Midbrain (tissue), 1 donor: ENCODE data around the gene FAM151A.

Source experiments
- DNase-seq: peaks from one replicate; lab custom pipeline; 2025; lab: John Stamatoyannopoulos, UW

FAM151A gene

DNA sequence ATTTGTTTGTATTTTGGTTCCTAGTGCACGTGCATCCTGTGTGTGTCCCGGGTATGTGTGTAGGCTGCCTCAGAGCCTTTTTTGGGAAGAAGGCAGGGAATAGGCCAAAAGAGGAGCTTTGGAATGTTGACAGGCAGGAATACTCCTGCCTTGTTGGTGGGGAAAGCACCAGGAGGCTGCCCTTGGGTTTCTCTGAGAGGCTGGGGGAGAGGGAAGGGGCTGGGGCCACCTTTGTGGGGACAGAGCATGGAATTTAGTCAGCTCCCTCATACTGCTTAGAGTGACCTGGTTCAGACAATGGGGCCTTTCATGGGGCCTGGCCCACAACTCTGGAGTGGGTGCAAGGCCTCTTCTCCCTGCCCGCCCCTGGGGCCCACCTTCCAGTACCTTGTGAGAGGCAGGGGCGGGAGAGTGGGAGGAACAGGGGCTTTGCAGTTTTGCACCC, 44.0 kb downstream of the FAM151A start:
- no peak for DNase-seq

DNA sequence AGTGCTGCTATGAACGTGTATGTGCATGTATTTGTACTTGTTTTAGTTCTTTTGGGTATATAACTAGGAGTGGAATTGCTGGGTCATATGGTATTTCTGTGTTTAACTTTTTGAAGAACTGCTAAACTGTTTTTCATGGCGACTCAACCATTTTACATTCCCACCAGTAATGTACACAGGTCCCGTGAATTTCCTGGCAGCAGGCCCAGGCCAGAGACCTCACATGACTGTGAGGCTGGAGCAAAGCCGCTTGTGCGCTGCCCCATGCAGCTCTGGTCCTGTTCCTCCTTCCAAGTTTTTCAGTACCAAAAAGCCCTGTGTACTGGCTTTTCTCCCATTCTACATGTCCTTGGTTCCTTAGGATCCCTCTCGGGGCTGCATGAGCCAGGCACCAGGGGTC, 45.7 kb downstream of the FAM151A start:
- DNase-seq = no peak

DNA sequence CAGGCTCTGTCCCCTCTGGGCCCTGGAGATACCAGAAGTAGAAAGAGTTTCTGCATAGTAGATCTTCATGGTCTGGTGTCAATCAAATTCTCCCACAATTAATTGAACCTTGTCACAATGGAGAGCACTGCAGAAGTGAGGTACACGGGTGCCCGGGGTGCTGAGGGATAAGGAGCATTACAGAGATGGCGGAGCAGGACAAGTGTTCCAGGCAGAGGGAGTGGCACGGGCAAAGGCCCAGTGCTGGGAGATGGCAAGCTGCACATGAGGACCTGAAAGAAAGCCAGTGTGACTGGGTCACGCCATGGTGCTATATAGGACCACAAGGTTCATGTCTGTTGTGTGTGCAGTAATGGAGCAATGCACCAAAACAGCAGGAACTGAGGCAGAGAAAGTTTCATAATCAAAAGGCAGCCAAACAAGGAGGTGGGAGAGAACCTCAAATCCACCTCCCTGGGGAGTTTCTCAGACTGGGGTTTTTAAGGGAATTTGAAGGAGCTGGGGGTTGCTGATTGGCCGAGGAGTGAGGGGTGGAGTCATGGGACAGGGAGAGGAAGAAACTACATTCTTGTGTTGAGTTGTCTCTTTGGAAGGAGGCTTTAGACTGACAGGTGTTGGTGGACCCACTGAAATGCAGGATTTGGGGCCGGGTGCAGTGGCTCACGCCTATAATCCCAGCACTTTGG, 47.6 kb downstream of the FAM151A start:
- DNase-seq = no peak

DNA sequence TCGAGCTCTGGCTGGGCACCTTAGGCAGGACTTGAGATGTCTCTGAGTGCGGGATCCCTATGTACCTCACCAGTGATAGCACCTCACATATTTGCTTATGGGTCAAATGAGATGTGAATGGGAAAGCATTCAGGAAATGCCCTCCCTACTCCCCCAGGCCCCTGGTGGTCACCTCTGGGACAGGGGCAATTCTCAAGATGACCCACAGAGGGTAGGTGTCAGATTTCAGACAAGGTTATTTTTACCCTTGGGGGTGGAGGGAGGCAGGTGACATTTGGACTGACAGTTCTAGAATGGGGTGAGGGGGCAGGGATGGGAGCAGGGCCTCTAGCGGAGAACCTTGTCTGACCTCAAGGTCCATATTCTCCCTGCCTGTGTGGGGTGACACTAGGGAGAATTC, 48.2 kb downstream of the FAM151A start:
- no peak for DNase-seq

DNA sequence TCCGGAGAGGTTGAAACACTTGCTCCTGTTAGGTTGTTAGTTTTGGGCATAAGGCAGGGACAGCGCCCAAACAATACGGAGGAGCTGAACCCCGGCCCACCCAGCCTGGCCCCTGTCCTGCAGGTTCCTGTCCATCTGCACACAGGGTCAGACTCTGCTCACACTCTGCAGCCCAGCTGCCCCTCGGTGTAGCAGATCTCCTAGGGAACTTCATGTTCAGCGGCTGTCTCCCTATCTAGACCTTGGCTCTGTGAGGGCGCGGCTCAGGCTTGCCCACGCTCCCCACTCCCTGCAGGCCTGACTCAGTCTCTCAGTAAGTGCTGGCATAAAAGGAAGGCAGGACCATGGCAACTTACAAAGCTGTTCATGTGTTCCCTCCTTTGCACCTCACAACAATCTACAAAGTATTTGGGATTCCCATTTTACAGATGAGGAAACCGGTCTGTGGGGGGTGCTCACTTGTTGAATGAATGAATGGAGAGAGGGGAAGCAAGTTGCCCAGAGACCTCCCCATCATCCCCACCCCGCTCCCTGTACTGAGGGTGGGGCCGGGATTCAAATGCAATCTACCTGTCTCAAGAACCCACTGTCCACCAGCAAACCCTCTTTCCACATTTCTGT, 49.1 kb downstream of the FAM151A start:
- DNase-seq = no peak

DNA sequence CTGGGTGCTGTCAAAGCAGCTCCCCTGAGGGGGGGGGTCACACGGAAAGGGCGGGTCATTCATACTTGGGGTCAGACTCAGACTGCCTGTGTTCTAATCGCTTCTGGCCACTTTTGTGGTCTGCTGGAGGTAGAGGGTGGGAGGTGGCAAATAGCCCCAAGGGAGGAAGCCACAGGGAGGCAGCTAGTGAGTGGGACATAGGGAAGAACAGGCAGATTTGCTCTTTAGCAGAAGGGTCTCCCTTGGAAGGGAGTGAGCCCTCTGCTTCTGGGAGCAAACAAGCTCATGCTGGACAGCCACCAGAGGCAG, 50.8 kb downstream of the FAM151A start:
- DNase-seq = no peak

DNA sequence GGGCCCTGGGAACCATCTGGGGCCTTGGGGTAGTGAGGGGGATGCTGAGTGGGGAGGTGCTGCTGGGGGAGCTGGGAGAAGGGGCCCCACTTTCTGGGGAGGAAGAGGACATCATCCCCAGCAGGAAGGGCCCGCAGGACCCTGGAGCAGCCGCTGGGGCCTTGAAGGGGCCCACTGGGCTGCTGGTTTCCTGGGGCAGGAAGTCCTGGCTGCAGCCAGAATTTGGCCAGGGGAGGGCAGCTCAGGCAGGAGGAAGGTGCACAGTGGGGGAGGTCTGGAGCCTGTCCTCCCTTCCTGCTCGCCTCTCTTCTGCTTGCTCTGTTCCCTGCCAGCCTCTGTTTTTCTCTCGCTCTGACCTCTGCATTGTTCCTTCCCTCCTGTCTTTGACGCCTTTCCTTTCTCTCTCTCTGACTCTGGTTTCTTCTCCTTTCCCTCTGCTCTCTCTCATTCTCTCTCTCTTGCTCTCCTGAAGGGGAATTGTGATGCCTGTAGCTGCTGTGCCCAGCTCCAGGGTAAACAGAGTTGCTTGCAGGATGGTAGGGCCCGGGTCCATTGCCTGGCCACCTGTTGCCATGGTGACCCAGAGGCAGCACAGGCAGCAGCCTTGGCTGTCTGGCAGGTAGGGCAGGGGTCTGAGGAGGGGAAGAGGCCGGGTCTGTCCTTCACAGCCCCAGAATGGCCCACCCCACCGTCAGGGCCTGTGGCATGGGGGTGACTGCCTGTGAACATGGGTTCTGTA, 51.4 kb downstream of the FAM151A start:
- no peak for DNase-seq

DNA sequence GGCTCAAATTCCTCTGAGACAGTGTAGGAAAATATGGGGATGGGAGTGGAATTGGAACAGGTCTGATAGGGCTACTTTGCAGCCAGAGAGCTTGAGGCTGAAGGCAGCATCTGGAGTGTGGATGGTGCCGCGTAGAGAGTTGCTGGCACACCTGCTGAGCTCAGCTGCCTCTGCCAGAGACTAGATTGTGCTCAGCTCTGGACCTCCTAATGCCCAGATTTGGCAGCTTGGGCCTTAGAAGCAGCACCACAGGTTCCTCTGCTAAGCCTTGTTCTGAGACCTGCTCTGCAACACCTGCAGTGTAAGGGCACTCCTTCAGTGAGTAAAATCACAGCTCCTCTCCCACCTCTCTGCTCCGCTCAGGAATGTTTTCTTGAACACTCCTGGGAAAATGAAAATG, 52.0 kb downstream of the FAM151A start:
- no peak for DNase-seq

DNA sequence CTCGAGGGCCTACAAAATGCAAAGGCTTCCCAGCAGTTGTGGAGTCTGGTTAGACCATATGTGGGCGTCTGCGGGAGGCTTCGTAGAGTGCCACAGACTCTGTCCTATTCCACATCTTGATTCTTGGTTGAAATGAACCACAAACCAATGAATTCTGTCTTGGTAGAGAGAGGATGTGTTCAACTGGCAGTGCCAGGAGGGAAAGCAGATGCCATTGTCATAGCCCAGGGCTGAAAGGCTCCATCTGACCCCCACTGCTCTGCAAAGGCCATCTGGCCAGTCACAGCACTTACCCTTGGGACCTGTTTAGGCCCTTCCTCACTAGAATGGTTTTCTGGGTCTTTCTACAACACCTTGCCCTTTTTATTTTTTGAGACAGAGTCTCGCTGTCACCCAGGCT, 53.2 kb downstream of the FAM151A start:
- DNase-seq = no peak

DNA sequence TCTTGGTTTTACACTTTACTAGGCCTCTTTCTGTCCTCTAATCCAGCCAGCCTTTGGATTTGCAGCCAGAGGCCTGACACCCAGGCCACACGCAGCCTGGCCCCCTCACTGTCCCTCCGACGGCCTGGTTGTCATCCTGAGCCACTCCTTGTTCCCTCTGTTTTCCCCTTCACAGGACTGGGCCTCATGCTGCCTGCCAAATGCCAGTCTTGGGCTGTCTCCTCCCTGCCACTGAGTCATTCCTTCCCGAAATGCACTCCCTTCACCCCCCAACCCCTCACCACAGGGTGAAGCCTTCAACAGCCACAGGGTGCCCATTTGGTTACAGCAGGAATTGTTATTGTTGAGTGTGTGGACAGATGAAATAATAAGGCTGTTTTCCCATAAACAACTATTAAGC, 54.0 kb downstream of the FAM151A start:
- DNase-seq = no peak

DNA sequence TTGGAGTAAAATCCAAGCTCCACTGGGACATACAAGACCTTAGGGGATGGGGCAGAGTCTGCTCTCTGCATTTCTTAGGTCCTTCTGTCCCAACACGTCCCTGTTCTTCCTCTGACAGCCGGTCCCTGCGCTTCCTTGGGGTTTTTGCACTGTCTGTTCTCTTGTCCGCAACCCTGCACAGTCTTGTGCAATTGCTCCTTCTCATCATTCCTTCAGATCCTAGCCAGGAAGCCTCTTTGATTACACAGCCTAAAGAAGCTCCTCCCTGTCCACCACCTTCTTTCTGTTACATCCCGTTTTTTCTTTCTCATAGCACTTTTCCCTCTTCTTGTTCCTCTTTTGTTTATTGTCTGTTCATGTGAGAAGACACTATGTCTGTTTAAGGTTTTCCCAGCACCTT, 55.4 kb downstream of the FAM151A start:
- DNase-seq = no peak

DNA sequence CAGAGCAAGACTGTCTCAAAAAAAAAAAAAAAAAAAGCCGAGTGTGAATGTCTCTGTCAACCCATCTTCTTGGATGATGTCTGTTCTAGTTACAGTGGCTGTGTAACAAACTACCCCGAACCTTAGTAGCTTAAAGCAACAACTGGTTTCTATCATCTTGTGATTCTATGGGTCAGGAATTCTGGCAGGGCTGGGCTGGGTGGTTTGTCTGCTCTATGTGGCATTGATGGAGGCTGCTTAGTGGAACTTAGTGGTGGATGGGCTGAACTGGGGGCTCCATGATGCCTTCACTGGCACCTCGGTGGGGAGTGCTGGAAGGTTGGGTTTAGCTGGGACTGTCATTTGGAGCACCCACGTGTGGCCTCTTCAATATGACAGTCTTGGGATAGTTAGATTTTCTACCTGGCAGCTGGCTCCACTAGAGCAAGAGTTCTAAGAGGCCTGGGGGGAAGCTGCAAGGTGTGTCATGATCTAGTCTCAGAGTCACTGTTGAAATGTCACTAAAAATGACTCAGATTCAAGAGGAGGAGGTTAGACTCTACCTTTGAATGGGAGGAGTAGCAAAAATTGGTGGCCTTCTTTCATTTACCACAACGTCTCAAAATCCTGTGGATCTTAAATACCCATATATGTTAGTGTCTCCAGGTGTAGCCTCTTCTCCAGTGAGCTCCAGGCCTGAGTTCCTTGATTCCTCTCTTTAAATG, 56.7 kb downstream of the FAM151A start:
- DNase-seq = no peak

DNA sequence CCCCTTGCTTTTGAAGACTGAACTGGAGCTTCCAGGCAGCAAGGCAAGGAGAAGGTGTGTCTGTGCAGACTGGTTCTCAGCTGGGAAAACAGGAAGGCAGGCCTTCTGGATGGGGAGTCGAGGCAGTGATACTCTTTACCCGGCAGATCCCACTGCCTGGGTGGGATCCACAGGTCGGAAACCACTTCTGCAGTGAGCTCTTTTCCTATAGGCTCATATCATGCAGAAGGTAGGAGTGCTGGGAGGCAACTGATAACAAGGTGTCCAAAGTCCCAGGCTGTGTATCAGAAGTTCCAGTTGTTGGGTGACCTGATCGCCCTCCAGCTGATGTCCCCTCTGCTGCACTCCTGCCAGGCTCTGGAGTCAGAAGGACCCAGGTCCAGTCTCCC, 58.2 kb downstream of the FAM151A start:
- DNase-seq = no peak

DNA sequence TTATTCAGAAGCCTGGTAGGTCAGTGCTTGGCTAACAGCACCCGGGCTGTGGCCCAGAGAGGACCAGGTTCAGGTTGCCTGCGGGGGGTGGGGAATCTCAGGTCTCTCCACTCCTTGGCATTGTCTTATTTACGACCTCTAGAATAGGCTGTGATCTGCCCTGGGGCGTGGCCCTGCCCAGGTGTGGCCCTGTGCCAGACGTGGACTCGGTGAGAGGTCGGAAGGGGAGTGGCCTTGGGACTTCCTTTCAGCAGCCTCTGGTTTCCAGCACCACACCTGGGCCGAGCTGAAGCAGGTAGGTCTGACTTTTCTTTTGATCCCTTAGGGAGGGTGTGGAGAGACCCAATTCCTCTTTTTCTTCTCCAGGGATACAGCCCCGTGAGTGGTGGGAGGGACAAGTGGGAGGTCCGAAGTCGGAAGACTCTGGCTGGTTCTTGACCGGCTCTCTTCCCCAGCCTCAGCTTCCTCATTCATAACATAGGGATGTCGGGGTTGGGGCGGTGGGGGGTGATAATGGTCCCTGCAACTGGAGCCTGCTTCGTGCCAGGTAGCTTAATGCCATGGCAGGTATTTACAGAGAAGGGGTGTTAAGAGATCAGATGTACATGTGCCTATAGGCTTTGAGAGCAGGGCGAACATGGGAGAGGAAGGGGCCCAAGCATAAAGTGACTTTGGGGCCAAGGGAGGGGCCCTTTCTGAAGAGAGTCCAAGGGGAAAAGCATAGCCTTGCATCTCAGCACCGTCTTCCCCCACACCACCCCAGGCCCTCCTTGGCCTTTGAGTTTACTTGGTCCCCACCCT, 58.8 kb downstream of the FAM151A start:
- DNase-seq = no peak

DNA sequence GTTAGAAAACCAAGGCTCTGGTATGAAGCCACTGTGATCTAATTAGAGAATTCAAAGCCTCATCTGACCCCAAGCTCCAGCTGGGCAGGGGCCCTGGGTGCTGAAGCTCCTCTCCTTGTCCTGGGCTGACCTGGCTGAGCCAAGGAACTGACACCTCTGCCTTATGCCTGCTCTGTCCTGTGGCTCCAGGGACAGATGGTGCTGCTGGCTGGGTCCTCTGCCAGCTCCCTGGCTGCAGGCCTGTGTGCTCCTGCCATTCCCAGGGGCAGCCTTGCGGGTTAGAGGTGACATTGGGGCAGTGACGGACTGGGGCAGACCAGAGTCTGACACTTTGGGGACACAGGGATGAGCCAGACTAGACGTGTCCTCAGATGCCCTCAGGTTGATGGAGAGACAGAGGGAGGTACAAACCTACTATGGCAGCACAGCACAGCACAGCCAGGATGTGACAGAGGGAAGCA, 63.5 kb downstream of the FAM151A start:
- no peak for DNase-seq
